GM18508 (cell line): ENCODE results near the gene OAT.
"Not testable (repeated sequence)": the region's sequence is repeated elsewhere in the genome, so short reads cannot be mapped to it uniquely, and the experiment has no call there.

Experiments
- ATAC-seq: cut with Tn5 transposase; IDR thresholded peaks from one replicate; pipeline ENCODE4 v1.9.1; 2021; ENCODE audit warnings: moderate number of reproducible peaks; ENCODE audit not compliant: insufficient read depth, unreplicated experiment

The OAT gene

GRCh38 chr10:124380256-124380995 lies 38.3 kb downstream of the OAT start:
- ATAC-seq = no peak

GRCh38 chr10:124379609-124380193 lies 39.0 kb downstream of the OAT start:
- no peak for ATAC-seq

- ATAC-seq = no peak
Observed at GRCh38 chr10:124378881-124379471, 39.7 kb downstream of the OAT start.

DNA sequence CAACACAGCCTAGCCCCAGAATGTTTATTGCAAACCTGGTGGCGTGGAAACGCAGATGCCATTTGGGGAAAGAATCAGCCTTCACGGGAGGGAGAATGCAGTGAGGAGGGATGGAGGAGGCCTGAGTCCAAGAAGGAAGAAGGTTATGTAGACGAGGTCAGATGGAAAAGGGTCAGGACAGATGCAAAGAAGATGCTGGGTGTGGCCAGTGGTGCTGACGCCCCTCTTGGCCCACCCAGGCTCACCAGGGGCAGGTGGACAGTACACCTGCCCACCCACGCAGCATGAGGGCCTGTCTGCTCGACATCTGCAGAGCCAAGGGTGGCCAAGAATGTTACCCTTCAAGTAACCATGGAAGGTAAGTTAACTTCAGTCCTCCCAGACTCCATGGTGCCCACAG lies 40.5 kb downstream of the OAT start:
- ATAC-seq = no peak

- no peak for ATAC-seq
Observed at GRCh38 chr10:124377101-124377500, 41.6 kb downstream of the OAT start.

DNA sequence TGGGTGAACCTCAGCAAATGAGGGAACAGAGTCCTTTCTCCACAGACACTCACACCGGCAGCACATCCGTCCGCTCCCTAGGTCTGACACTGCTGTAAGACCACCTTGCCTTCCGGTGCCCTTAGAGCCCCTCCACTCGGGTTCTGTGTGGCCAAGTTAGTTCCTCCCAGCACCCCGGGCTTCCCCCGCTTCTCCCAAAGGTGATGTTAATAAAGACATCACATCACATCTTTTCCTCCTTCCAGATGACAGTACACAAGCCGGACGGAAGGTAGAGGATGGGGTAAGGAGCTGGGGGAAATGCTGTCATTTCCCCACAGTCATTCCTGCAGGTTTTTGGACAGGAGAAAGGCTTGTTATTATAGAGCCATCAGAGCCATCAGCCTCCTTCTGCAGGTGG lies 42.3 kb downstream of the OAT start:
- ATAC-seq = no peak

DNA sequence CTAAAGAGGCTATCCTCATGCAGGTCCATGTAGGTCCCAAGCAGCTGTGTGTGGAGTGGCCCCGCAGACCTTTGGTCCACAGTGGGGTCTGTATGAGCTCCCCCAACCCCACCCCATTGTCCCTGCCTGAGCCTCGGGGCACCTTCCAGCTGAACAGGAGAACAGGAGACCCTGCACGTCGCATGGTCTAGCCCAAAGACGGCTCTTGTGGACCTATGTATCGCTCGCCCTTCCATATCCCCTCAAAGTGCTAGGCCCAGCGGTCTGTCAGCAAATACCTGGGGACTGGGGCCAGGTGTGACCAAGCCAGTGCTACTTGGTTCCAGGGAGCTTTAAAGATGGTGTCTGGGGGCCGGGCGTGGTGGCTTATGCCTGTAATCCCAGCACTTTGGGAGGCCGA lies 43.0 kb downstream of the OAT start:
- ATAC-seq = no peak

DNA sequence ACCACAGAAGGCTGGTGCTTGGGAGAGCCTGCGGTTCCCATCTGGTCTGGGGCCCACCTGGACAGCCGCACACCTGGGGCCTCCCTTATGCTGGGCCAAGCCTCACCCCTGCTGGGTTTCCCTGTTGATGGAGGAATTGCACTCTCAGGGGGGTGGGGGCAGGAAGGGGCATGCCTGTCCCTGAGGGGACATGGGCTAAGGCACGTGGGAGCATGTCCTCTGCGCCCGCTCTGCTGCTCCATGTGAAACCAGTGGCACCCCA lies 43.4 kb downstream of the OAT start:
- ATAC-seq = no peak

DNA sequence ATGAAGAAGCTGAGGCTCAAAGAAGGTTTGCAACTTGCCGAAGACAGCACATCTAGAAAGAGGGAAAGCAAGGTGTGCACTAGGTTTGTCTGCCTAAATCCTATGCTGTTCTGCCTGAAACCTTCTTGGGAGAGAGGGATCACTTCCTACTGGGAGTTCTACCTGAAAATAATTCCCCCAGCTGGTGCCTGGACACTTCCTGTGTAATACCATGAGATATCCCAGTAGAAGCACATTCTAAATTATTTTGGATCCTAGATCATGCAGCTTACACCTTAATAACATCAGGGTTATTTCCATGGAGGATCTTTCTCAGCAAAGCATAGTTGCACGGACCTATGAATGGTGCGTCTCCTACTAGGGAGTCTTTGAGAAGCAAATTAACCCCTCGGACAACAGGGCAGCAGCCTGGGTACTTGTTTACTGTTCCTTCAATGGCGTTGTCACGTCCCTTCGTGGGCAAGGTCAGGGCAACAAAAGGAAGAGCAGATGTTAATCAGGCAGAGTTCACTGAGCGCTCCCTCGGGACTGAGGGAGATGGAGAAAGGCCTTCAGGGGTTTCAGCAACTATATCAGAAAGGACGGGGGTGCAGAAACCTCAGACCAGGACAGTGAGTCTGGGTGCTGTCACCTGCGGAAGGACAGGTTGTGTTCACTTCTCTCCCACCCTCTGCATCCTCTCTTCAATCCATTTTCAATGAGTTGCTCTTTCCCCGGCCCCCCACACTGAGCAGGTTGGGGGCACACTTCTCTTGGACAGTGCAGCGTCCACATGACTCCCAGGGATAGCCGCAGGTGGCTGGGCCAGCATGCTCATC lies 44.0 kb downstream of the OAT start:
- no peak for ATAC-seq

- no peak for ATAC-seq
Observed at GRCh38 chr10:124372899-124373298, 45.8 kb downstream of the OAT start.

- no peak for ATAC-seq
Observed at GRCh38 chr10:124370426-124370825, 48.3 kb downstream of the OAT start.

DNA sequence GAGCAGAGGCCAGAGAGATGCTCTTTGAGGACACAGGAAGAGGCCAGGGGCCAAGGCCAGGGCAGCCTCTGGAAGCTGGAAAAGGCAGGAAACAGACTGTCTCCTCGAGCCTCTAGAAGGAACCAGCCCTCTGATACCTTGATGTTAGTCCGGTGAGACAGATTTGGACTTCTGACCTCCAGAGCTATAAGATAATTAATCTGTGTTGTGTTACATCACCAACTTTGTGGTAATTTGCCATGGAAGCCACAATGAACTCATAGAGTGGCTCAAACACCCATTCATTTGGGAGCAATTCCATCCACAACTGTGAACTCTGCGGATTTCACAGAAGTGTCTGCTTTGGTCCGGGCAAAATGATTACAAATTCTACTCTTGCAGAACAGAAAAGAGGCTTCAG lies 48.7 kb downstream of the OAT start:
- no peak for ATAC-seq

- not testable (repeated sequence) for ATAC-seq
Observed at GRCh38 chr10:124369533-124369932, 49.2 kb downstream of the OAT start.

DNA sequence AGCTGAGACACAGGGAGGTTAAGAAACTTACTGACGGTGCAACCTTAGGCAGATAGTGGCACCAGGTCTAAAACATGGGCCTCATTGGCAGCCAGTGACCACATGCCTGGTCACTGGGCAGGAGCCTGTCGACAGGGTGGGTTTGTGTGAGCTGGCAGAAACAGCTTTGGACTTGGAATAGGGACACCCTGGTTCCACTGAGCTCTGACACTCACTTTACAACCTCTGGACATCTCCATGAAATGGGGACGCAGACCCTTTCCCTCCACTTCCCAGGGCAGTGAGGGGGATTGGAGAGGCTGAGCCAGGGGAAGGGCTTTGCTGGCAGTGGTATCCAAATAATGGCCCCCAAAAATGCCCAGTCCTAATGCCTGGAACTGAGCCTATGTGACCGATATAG lies 49.7 kb downstream of the OAT start:
- ATAC-seq = no peak

DNA sequence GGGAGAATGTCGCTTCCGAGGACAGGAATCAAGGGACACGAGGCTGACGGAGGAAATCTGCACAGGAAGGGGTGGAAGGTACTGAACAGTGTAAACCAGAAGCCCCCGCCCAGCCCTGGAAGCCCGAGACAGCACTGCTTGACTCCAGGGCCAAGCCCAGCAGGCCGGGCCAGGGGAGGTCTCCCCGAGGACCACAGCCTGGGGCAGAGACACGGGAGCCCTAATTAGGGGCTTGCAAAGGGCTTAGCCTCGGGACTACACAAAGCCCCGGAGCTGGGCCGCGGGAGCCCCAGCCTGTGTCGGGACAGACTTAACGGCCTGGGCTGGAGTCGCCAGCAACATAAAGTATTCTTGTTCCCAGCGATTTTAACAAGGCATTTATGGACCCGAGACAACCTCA lies 50.8 kb downstream of the OAT start:
- no peak for ATAC-seq

DNA sequence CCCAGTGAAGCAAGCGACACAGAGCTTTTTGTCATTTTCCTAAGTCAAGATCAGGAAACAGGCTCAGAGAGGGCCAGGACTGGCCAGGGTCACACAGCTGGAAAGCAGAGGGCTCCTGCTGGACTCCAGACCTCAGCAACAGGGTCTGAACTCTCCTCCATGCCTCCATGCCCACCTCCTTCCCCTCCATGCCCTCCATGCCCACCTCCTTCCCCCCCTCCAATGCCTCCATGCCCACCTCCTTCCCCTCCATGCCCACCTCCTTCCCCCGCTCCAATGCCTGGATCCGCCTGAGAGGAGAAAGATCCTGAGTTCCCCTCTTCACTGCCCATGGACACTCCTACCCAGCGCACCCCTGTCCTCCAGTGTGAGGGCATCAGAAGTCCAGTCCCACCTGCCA lies 51.3 kb downstream of the OAT start:
- no peak for ATAC-seq

- no peak for ATAC-seq
Observed at GRCh38 chr10:124366825-124367224, 51.9 kb downstream of the OAT start.

DNA sequence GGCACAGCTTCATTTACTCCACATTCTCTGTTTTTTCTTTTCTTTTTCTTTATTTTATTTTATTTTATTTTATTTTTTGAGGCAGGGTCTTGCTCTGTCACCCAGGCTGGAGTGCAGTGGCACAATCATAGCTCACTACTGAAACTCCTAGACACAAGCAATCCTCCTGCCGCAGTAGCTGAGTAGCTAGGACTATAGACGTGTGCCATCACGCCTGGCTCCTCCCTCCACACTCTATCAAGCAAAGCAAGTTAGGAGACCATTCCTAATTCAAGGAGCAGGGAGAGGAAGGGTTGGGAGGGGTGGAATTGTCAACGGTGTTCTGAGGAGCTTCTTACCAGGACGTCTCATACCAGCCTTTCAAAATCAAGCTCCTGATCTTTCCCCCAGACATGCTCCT lies 52.4 kb downstream of the OAT start:
- ATAC-seq = no peak

DNA sequence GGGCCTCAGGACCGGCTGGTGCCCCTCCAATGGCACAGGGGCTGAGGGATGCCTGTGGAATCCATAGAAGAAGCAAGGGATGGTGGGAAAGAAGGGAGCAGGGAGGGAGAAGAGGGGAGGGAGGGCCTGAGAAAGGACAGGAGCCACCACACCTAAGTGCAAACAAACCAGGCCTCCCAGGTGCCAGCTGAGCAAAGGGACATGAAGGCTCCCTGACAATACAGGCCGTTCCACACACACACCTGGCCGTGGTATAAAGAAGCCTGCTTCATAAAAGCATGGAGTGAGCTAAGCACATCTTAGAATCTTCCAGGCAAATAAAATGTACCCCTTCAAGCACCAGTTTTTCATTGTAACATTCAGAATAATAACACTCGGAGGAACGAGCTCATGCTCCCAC lies 54.0 kb downstream of the OAT start:
- no peak for ATAC-seq

DNA sequence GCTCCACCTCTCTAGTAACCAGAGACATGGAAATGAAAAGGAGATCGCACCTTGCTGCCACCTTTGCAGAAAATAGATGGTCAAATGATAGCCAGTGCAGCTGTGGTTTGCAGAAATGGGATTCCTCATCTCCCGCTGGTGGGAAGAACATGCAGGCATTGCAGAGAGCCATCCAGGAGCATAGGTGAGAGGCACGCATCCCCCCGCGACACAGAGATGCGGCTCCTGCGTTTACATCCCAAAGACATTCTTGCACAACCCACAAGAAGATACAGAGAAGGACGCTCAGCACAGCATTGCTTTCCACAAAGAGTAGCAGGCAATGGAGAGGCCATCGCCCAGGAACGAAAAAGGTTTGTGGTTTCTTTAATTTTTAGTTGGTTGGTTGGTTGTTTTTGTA lies 56.2 kb downstream of the OAT start:
- no peak for ATAC-seq

- no peak for ATAC-seq
Observed at GRCh38 chr10:124359336-124359832, 59.3 kb downstream of the OAT start.
